ENCODE results near the gene CMIP.

Gene CMIP

GRCh38 chr16:81624760-81625543 is 180.3 kb downstream of the CMIP start:
- no peak for DNase-seq (ENCODE audit: low read depth)

- no peak for DNase-seq (ENCODE audit: low read depth)
Observed at GRCh38 chr16:81625544-81626153, 181.0 kb downstream of the CMIP start.

- no peak for DNase-seq (ENCODE audit: low read depth)
Observed at GRCh38 chr16:81626181-81626674, 181.6 kb downstream of the CMIP start.

GRCh38 chr16:81627024-81627423 is 182.4 kb downstream of the CMIP start:
- DNase-seq (ENCODE audit: low read depth) = no peak

GRCh38 chr16:81627729-81628244 is 183.2 kb downstream of the CMIP start:
- no peak for DNase-seq (ENCODE audit: low read depth)

- no peak for DNase-seq (ENCODE audit: low read depth)
Observed at GRCh38 chr16:81629034-81629802, 184.6 kb downstream of the CMIP start.

- DNase-seq (ENCODE audit: low read depth) = no peak
Observed at GRCh38 chr16:81629896-81630634, 185.5 kb downstream of the CMIP start.

GRCh38 chr16:81630635-81631031 is 186.0 kb downstream of the CMIP start:
- DNase-seq (ENCODE audit: low read depth) = no peak

- peak; percentile 64 for DNase-seq (ENCODE audit: low read depth)
Observed at GRCh38 chr16:81632392-81633146, 188.0 kb downstream of the CMIP start.

- no peak for DNase-seq (ENCODE audit: low read depth)
Observed at GRCh38 chr16:81633147-81633619, 188.6 kb downstream of the CMIP start.

GRCh38 chr16:81633680-81634379 is 189.2 kb downstream of the CMIP start:
- no peak for DNase-seq (ENCODE audit: low read depth)

- DNase-seq (ENCODE audit: low read depth) = no peak
Observed at GRCh38 chr16:81634380-81635062, 189.9 kb downstream of the CMIP start.

- DNase-seq (ENCODE audit: low read depth) = no peak
Observed at GRCh38 chr16:81635063-81635937, 190.7 kb downstream of the CMIP start.

GRCh38 chr16:81636298-81636993 is 191.8 kb downstream of the CMIP start:
- no peak for DNase-seq (ENCODE audit: low read depth)

GRCh38 chr16:81637336-81638235 is 193.0 kb downstream of the CMIP start:
- DNase-seq (ENCODE audit: low read depth) = no peak

GRCh38 chr16:81638286-81638945 is 193.8 kb downstream of the CMIP start:
- DNase-seq (ENCODE audit: low read depth) = no peak

Data from activated T-helper 1 cell treated with Interleukin-2 at 50 U/mL for 16 hours (primary cell).